HepG2 (cell line): ENCODE results near the gene SRRM4. TPM values are rescaled to one million over a fixed set of nuclear protein-coding genes. Genes with fewer than 3 reads are reported as not detected.

ENCODE experiments used
- ATAC-seq: fragments of 200-7000 bp; cut with Tn5 transposase; 3 replicates; pipeline ENCODE4 v1.9.1; 2020; ENCODE audit warnings: mild to moderate bottlenecking, moderate library complexity
- BruUV-seq: library from RNA; stranded (reverse); fragments of 400-500 nt; replicated peaks from 2 replicates; lab custom pipeline; 2021; lab: Mats Ljungman, UMichigan
- CTCF ChIA-PET: fragments of 300-600 bp; formaldehyde crosslinking; extraction: SDS; loops from one replicate; lab custom pipeline; 2021; ENCODE audit warnings: low total read pairs, inconsistent platforms, low intra/inter-chr PET ratio; lab: Yijun Ruan, JAX
- POLR2A ChIA-PET: fragments of 350-600 bp; sonication (Branson Sonifier 250); formaldehyde crosslinking; loops from one replicate; lab custom pipeline; 2020; ENCODE audit warnings: antibody characterized with exemption, inconsistent platforms; lab: Yijun Ruan, JAX
- DNase-seq: peaks from one replicate; pipeline ENCODE4 v3.0.0-alpha.2; 2015; ENCODE audit warnings: low spot score
- FAIRE-seq: peaks from 3 replicates; lab custom pipeline; 2011; peaks lifted over from hg19 to GRCh38; lab: Jason Lieb, UNC
- H2AFZ ChIP-seq: one replicate; pipeline ENCODE4 v1.6.1; 2011; ENCODE audit warnings: low read length, inconsistent platforms
- H3K27ac ChIP-seq: fragments of 300-600 bp; 3 replicates; pipeline ENCODE4 v1.8.0; 2011; ENCODE audit warnings: mixed run types, mild to moderate bottlenecking, mixed read lengths, low read length, inconsistent platforms; ENCODE audit not compliant: insufficient read depth; ENCODE audit errors: extremely low read length
- H3K27me3 ChIP-seq, 2 experiments: fragments of 200-600 bp in 1 of 2; 2 replicates in 1 of 2; 3 replicates in 1 of 2; pipeline versions ENCODE4 v1.6.0 to v1.8.0; 2011; ENCODE audit warnings: low read length in 2 of 2, mild to moderate bottlenecking in 2 of 2, moderate library complexity in 2 of 2, inconsistent platforms in 1 of 2; ENCODE audit not compliant: insufficient read depth in 2 of 2, control insufficient read depth in 1 of 2
- H3K36me3 ChIP-seq, 2 experiments: fragments of 200-600 bp in 1 of 2; replicated peaks in 1 of 2; 2 replicates in 1 of 2; 3 replicates in 1 of 2; pipeline versions ENCODE4 v1.5.1 to v1.8.0; 2011; ENCODE audit warnings: low read length in 2 of 2, inconsistent platforms in 1 of 2; ENCODE audit not compliant: insufficient read depth in 2 of 2, control insufficient read depth in 1 of 2
- H3K4me1 ChIP-seq: 2 replicates; pipeline ENCODE4 v1.5.1; 2012; ENCODE audit warnings: low read length, inconsistent platforms; ENCODE audit not compliant: insufficient read depth
- H3K4me2 ChIP-seq: 2 replicates; pipeline ENCODE4 v1.6.0; 2011; ENCODE audit warnings: low read depth, low read length, inconsistent platforms
- H3K4me3 ChIP-seq, 3 experiments: fragments of 200-600 bp in 1 of 3; sonication (generic), shearing (Covaris generic) in 1 of 3; replicated peaks in 1 of 3; 2 replicates each; pipeline ENCODE4 v1.5.1; 2011 to 2016; ENCODE audit warnings: low read length in 3 of 3, inconsistent platforms in 2 of 3, low read depth in 2 of 3, mild to moderate bottlenecking in 2 of 3, control low read depth in 1 of 3, mixed read lengths in 1 of 3; ENCODE audit not compliant: insufficient read depth in 1 of 3
- H3K79me2 ChIP-seq: one replicate; pipeline ENCODE4 v1.6.1; 2011; ENCODE audit warnings: low read length, inconsistent platforms; ENCODE audit not compliant: insufficient read depth
- H3K9ac ChIP-seq: 2 replicates; pipeline ENCODE4 v1.6.0; 2011; ENCODE audit warnings: mild to moderate bottlenecking, low read depth, low read length, inconsistent platforms; ENCODE audit not compliant: insufficient read depth
- H3K9me3 ChIP-seq: 2 replicates; pipeline ENCODE4 v1.5.1; 2012; ENCODE audit warnings: mild to moderate bottlenecking, low read length
- H4K20me1 ChIP-seq: 2 replicates; pipeline ENCODE4 v1.6.0; 2011; ENCODE audit warnings: inconsistent platforms, mild to moderate bottlenecking, low read length, moderate library complexity; ENCODE audit not compliant: insufficient read depth
- ARID2 ChIP-seq: sonication (generic); formaldehyde crosslinking; IDR thresholded peaks from 2 replicates; pipeline ENCODE4 v1.8.1; 2022; ENCODE audit warnings: mild to moderate bottlenecking, missing genetic modification reagents, borderline replicate concordance
- ETV6 ChIP-seq: sonication (generic); formaldehyde crosslinking; conservative IDR thresholded peaks from 2 replicates; pipeline ENCODE4 v1.4.0; 2020; ENCODE audit warnings: missing genetic modification reagents
- HHEX ChIP-seq: IDR thresholded peaks from 2 replicates; pipeline ENCODE4 v1.6.1; 2016; ENCODE audit warnings: control low read depth
- MED8 ChIP-seq: sonication (generic); formaldehyde crosslinking; IDR thresholded peaks from 2 replicates; pipeline ENCODE4 v1.8.1; 2023; ENCODE audit warnings: mild to moderate bottlenecking, missing genetic modification reagents; ENCODE audit not compliant: insufficient replicate concordance
- MYPOP ChIP-seq: sonication (generic); formaldehyde crosslinking; IDR thresholded peaks from 2 replicates; pipeline ENCODE4 v1.8.1; 2023; ENCODE audit warnings: mild to moderate bottlenecking, moderate library complexity, missing genetic modification reagents
- PHF20 ChIP-seq: sonication (generic); formaldehyde crosslinking; IDR thresholded peaks from 2 replicates; pipeline ENCODE4 v1.5.0; 2020; ENCODE audit warnings: mild to moderate bottlenecking, missing genetic modification reagents
- POLR2AphosphoS5 ChIP-seq: IDR thresholded peaks from 2 replicates; pipeline ENCODE4 v1.6.1; 2012; ENCODE audit warnings: low read depth, low read length
- ZBTB37 ChIP-seq: sonication (generic); formaldehyde crosslinking; IDR thresholded peaks from 2 replicates; pipeline ENCODE4 v1.4.0; 2020; ENCODE audit warnings: mild to moderate bottlenecking, missing genetic modification reagents
- ZNF20 ChIP-seq: sonication (generic); formaldehyde crosslinking; IDR thresholded peaks from 2 replicates; pipeline ENCODE4 v1.4.0; 2020; ENCODE audit warnings: mild to moderate bottlenecking, moderate library complexity, missing genetic modification reagents
- WGBS: methylation state at CpG from one replicate; pipeline ENCODE4 v1.1.6; 2017; ENCODE audit warnings: low lambda C conversion rate; 5-methylcytosine and 5-hydroxymethylcytosine counted together
- in situ Hi-C: cut with HindIII; loops from 2 replicates; pipeline ENCODE4 v1.10.0; 2017; ENCODE audit warnings: low pct_unique_long_range_greater_than_20kb; ENCODE audit not compliant: extremely low pct_ligation_motif_present
- intact Hi-C: fragments of 100-400 bp; cut with micrococcal nuclease; formaldehyde crosslinking; loops from one replicate; pipeline ENCODE4 v1.10.0; 2022; ENCODE audit not compliant: unreplicated experiment
- polyA plus RNA-seq, 8 experiments: library from polyadenylated mRNA; depleted of rRNA in 3 of 8; stranded (reverse) in 7 of 8; unstranded in 1 of 8; fragments of >200 nt; fragmentation: Illumina TruSeq in 4 of 8; extraction: Trizol in 4 of 8; gene quantifications; 2 replicates each; pipeline versions ENCODE4 v1.2.1 to v1.2.3, GENCODE V29; 2011 to 2016; ENCODE audit warnings: low read depth in 4 of 8, missing spikeins in 1 of 8, mixed read lengths in 1 of 8; ENCODE audit not compliant: insufficient read depth in 1 of 8
- total RNA-seq, 5 experiments: library from RNA; depleted of rRNA; stranded (reverse); fragments of >200 nt; fragmentation: Illumina TruSeq; extraction: Trizol; gene quantifications; 2 replicates each; pipeline ENCODE4 v1.2.3, GENCODE V29; 2016; ENCODE audit warnings: low read depth in 1 of 5

Gene SRRM4
- total and polyA plus RNA-seq, 2 of the 13 experiments (the other 11 are each of a cell fraction or from before 2014, with no cell fraction given): not detected

GRCh38 chr12:119169150-119169549 is 187.8 kb downstream of the SRRM4 start:
- in situ Hi-C loops: no loop called here
- no peak overlapping the region for H3K4me3 ChIP-seq
- ATAC-seq: no peak
- H3K36me3 ChIP-seq: no peaks in the 10 kb centered on the region
- CTCF ChIA-PET: no interaction called here
- TF ChIP-seq ARID2: no peak
- no peak for TF ChIP-seq HHEX (CRISPR knock-in tag)
- TF ChIP-seq ZNF20: no peak
- TF ChIP-seq PHF20 (CRISPR knock-in tag): no peak
- no peak for TF ChIP-seq ETV6 (CRISPR knock-in tag)
- no peak for TF ChIP-seq MED8 (CRISPR knock-in tag)
- no peak for TF ChIP-seq ZBTB37
- TF ChIP-seq POLR2AphosphoS5: no peak
- TF ChIP-seq MYPOP (CRISPR knock-in tag): no peak
- TF ChIP-seq, all 625 proteins: peak for 0
- H3K79me2 ChIP-seq: no peaks in the 10 kb centered on the region
- BruUV-seq: no TSS peak
- H3K27me3 ChIP-seq: no peaks in the 10 kb centered on the region; a peak in 1 of 5 replicates
- DNase-seq: no peak
- no peak for FAIRE-seq
- no peak overlapping the region for H3K4me2 ChIP-seq
- H3K4me1 ChIP-seq: no peaks in the 10 kb centered on the region
- H3K9ac ChIP-seq: no peak overlapping the region
- H4K20me1 ChIP-seq: no peaks in the 10 kb centered on the region
- intact Hi-C loops: no loop called here
- POLR2A ChIA-PET: no interaction called here
- H2AFZ ChIP-seq: no peak overlapping the region
- no peaks in the 10 kb centered on the region for H3K9me3 ChIP-seq
- 33% methylated on average over 2 of the region's 2 CpGs for WGBS
- no peak overlapping the region for H3K27ac ChIP-seq
